ENCODE measurements around the gene BRD4. TPM values are rescaled to one million over a fixed set of nuclear protein-coding genes. Genes with fewer than 3 reads are reported as not detected.

Gene BRD4
- total and polyA plus RNA-seq, 10 of the 15 experiments (the other 5 are each of a cell fraction or from before 2014, with no cell fraction given): 5.3 to 84.4 (median 11.8) TPM

GRCh38 chr19:15332311-15332996, at the start of gene BRD4 (continued):
- no peak for TF ChIP-seq ZNF592 (IDR thresholded peaks at IDR 0.05)
- TF ChIP-seq TAF1 (IDR thresholded peaks at IDR 0.05; ENCODE audit: borderline replicate concordance, low read depth, low read length): peak; percentile 75; the same call in 1 of the 2 replicates
- TF ChIP-seq NR2C1 (IDR thresholded peaks at IDR 0.05): no peak
- no peak for TF ChIP-seq ZNF207 (IDR thresholded peaks at IDR 0.05; ENCODE audit: borderline replicate concordance)
- TF ChIP-seq HDGF (IDR thresholded peaks at IDR 0.05): peak; percentile 44; the same call in 1 of the 2 replicates
- no peak for TF ChIP-seq MAX (IDR thresholded peaks at IDR 0.05; ENCODE audit: low read depth, low read length)

GRCh38 chr19:15381864-15382263, 49.5 kb upstream of the BRD4 start:
- in situ Hi-C loops (cut with MboI) (no loop called here), intact Hi-C loops (cut with micrococcal nuclease; ENCODE audit: unreplicated experiment) (no loop called here)
- DNase-seq (ENCODE audit: low read depth, low spot score): no peak
- no peaks in the 10 kb centered on the region for H3K9me3 ChIP-seq (replicated peaks; ENCODE audit: control insufficient read depth, insufficient read depth, low read length)
- no peak for TF ChIP-seq ASH2L (IDR thresholded peaks at IDR 0.05; ENCODE audit: borderline replicate concordance, low read depth)
- ChIA-PET RAD21 (ENCODE audit: unreplicated experiment) (interaction anchor here (0.7 to 1.0 kb wide), 2 partner anchors 174 to 221 kb away, joined by 3 to 4 read pairs; no protein-coding TSS in a partner anchor), CTCF (no interaction called here), SMC1A (ENCODE audit: uncharacterized antibody, unreplicated experiment) (no interaction called here), POLR2A (no interaction called here)
- no peaks in the 10 kb centered on the region for H3K27me3 ChIP-seq (replicated peaks in 1 of 2; ENCODE audit: control insufficient read depth in 2 of 2, insufficient read depth in 2 of 2, low read length in 1 of 2)
- FAIRE-seq: no peak
- no peak overlapping the region; the same call in 1 of the 2 replicates for H3K4me2 ChIP-seq (ENCODE audit: control insufficient read depth, insufficient read depth)
- H3K27ac ChIP-seq (ENCODE audit: control insufficient read depth, insufficient read depth): no peak overlapping the region; the same call in 1 of the 2 replicates
- peaks cover 21% of the 10 kb centered on the region for H3K4me1 ChIP-seq (ENCODE audit: control insufficient read depth, insufficient read depth, low read length)
- BruUV-seq (replicated peaks): no TSS peak
- no peak for ATAC-seq
- peaks cover 29% of the 10 kb centered on the region for H3K79me2 ChIP-seq (ENCODE audit: control insufficient read depth, insufficient read depth, low read length)
- peak overlapping the region; percentile 11; the same call in 1 of the 2 replicates for H3K9ac ChIP-seq (ENCODE audit: control insufficient read depth, insufficient read depth, low read length)
- H3K4me3 ChIP-seq: no peak overlapping the region
- 40% methylated on average over 4 of the region's 6 CpGs for WGBS (ENCODE audit: insufficient coverage, insufficient replicate concordance, low lambda C conversion rate, missing lambda C conversion rate)
- peaks cover 0 to 6% of the 10 kb centered on the region in 2 experiments; a peak in 3 of 4 replicates for H3K36me3 ChIP-seq (ENCODE audit: control insufficient read depth in 2 of 2, insufficient read depth in 2 of 2, low read length in 1 of 2)
- H2AFZ ChIP-seq (ENCODE audit: control insufficient read depth, low read depth, low read length): no peak overlapping the region
- no peaks in the 10 kb centered on the region for H4K20me1 ChIP-seq (ENCODE audit: control insufficient read depth, insufficient read depth)
